IMR-90 (cell line): ENCODE data around the gene SLC1A7. TPM values are rescaled to one million over a fixed set of nuclear protein-coding genes. Genes with fewer than 3 reads are reported as not detected.

Experiments used
- ATAC-seq: fragments of 200-7000 bp; cut with Tn5 transposase; 2 replicates; pipeline ENCODE4 v1.9.1; 2020; ENCODE audit warnings: low read depth, mild to moderate bottlenecking, moderate library complexity
- BruUV-seq: library from RNA; stranded (reverse); fragments of 400-500 nt; replicated peaks from 2 replicates; lab custom pipeline; 2021; lab: Mats Ljungman, UMichigan
- CTCF ChIA-PET: fragments of 300-600 bp; formaldehyde crosslinking; extraction: SDS; loops from one replicate; lab custom pipeline; 2021; ENCODE audit warnings: antibody characterized with exemption; lab: Yijun Ruan, JAX
- POLR2A ChIA-PET: fragments of 300-600 bp; sonication (Branson Sonifier 250); formaldehyde crosslinking; loops from one replicate; lab custom pipeline; 2022; ENCODE audit warnings: antibody characterized with exemption; ENCODE audit not compliant: unreplicated experiment; lab: Charles Lee
- DNase-seq: peaks from one replicate; pipeline ENCODE4 v3.0.0; 2013
- H2AFZ ChIP-seq: replicated peaks from 2 replicates; pipeline ENCODE3; 2013; ENCODE audit warnings: low read length, mild to moderate bottlenecking; ENCODE audit not compliant: poor library complexity
- H2AK5ac ChIP-seq: 2 replicates; pipeline ENCODE4 v1.6.1; 2013; ENCODE audit warnings: low read depth, low read length, inconsistent platforms
- H2AK9ac ChIP-seq: replicated peaks from 2 replicates; pipeline ENCODE3; 2013; ENCODE audit warnings: mild to moderate bottlenecking, low read depth, low read length, moderate library complexity; ENCODE audit not compliant: poor library complexity
- H2BK120ac ChIP-seq: 2 replicates; pipeline ENCODE4 v1.6.1; 2013; ENCODE audit warnings: low read depth, low read length, inconsistent platforms
- H2BK15ac ChIP-seq: 3 replicates; pipeline ENCODE4 v1.6.1; 2013; ENCODE audit warnings: low read depth, low read length, inconsistent platforms
- H2BK20ac ChIP-seq: 2 replicates; pipeline ENCODE4 v1.6.1; 2013; ENCODE audit warnings: low read depth, mild to moderate bottlenecking, inconsistent platforms, low read length, moderate library complexity
- H2BK5ac ChIP-seq: 2 replicates; pipeline ENCODE4 v1.6.1; 2013; ENCODE audit warnings: mild to moderate bottlenecking, low read depth, low read length, inconsistent platforms; ENCODE audit not compliant: poor library complexity, severe bottlenecking
- H3K14ac ChIP-seq: replicated peaks from 2 replicates; pipeline ENCODE4 v1.6.1; 2013; ENCODE audit warnings: low read depth, low read length, inconsistent platforms
- H3K18ac ChIP-seq: 2 replicates; pipeline ENCODE4 v1.6.1; 2013; ENCODE audit warnings: low read depth, low read length, control low read depth
- H3K23ac ChIP-seq: 2 replicates; pipeline ENCODE4 v1.6.1; 2013; ENCODE audit warnings: low read depth, low read length, inconsistent platforms
- H3K27ac ChIP-seq: 2 replicates; pipeline ENCODE4 v1.5.1; 2013; ENCODE audit warnings: mild to moderate bottlenecking, control low read depth, low read length; ENCODE audit not compliant: insufficient read depth
- H3K27me3 ChIP-seq: 2 replicates; pipeline ENCODE4 v1.6.1; 2013; ENCODE audit warnings: low read length; ENCODE audit not compliant: control insufficient read depth, insufficient read depth
- H3K36me3 ChIP-seq: 2 replicates; pipeline ENCODE4 v1.6.1; 2013; ENCODE audit warnings: low read length, mixed read lengths; ENCODE audit not compliant: control insufficient read depth, insufficient read depth
- H3K4ac ChIP-seq: 2 replicates; pipeline ENCODE4 v1.6.1; 2013; ENCODE audit warnings: low read depth, low read length, inconsistent platforms
- H3K4me1 ChIP-seq: 2 replicates; pipeline ENCODE4 v1.6.1; 2013; ENCODE audit warnings: low read length, mixed read lengths; ENCODE audit not compliant: control insufficient read depth, insufficient read depth
- H3K4me2 ChIP-seq: 2 replicates; pipeline ENCODE4 v1.6.1; 2013; ENCODE audit warnings: low read depth, mild to moderate bottlenecking, control low read depth, low read length, moderate library complexity
- H3K4me3 ChIP-seq: 2 replicates; pipeline ENCODE4 v1.5.1; 2013; ENCODE audit warnings: low read depth, mild to moderate bottlenecking, control low read depth, low read length, moderate library complexity; ENCODE audit not compliant: insufficient read depth
- H3K56ac ChIP-seq: 2 replicates; pipeline ENCODE4 v1.6.1; 2013; ENCODE audit warnings: low read length, inconsistent platforms; ENCODE audit not compliant: insufficient read depth; ENCODE audit errors: extremely low read depth
- H3K79me1 ChIP-seq, 2 experiments: 2 replicates each; pipeline ENCODE4 v1.6.1; 2013; ENCODE audit warnings: low read length in 2 of 2, inconsistent platforms in 1 of 2, low read depth in 1 of 2
- H3K9ac ChIP-seq: 2 replicates; pipeline ENCODE4 v1.6.1; 2013; ENCODE audit warnings: low read depth, low read length, control low read depth
- H3K9me1 ChIP-seq: 2 replicates; pipeline ENCODE4 v1.6.1; 2013; ENCODE audit warnings: low read length, inconsistent platforms; ENCODE audit not compliant: insufficient read depth
- H3K9me3 ChIP-seq: 2 replicates; pipeline ENCODE4 v1.6.1; 2013; ENCODE audit warnings: low read length; ENCODE audit not compliant: control insufficient read depth, insufficient read depth
- H4K20me1 ChIP-seq: 2 replicates; pipeline ENCODE4 v1.6.1; 2013; ENCODE audit warnings: low read length, inconsistent platforms; ENCODE audit not compliant: insufficient read depth
- H4K5ac ChIP-seq: 2 replicates; pipeline ENCODE4 v1.6.1; 2013; ENCODE audit warnings: mild to moderate bottlenecking, low read depth, low read length, control low read depth
- H4K8ac ChIP-seq, 2 experiments: 2 replicates each; pipeline ENCODE4 v1.6.1; 2013; ENCODE audit warnings: low read depth in 2 of 2, low read length in 2 of 2, control low read depth in 1 of 2, inconsistent platforms in 1 of 2
- H4K91ac ChIP-seq: 2 replicates; pipeline ENCODE4 v1.6.1; 2013; ENCODE audit warnings: low read depth, low read length, inconsistent platforms; ENCODE audit not compliant: insufficient read depth
- MAZ ChIP-seq: IDR thresholded peaks from 2 replicates; pipeline ENCODE4 v1.6.1; 2012; ENCODE audit warnings: low read depth, mild to moderate bottlenecking, low read length, improper control_type of control experiment, moderate library complexity, borderline replicate concordance
- WGBS, 2 experiments: methylation state at CpG; one replicate each; pipeline versions ENCODE4 v1.1.5 to v1.1.7; 2013; ENCODE audit warnings: missing lambda C conversion rate in 2 of 2; ENCODE audit not compliant: insufficient read length in 1 of 2; ENCODE audit errors: extremely low coverage in 2 of 2; 5-methylcytosine and 5-hydroxymethylcytosine counted together
- dilution Hi-C: fragments of 300-500 bp; cut with HindIII; formaldehyde crosslinking; loops from one replicate; pipeline ENCODE4 v1.14.3; 2018; ENCODE audit warnings: low sequenced_read_pairs; ENCODE audit not compliant: unreplicated experiment
- in situ Hi-C: fragments of 300-500 bp; cut with MboI; formaldehyde crosslinking; loops from 3 replicates; pipeline ENCODE4 v1.14.3; 2019; ENCODE audit warnings: low sequenced_read_pairs, inconsistent platforms, mixed read lengths
- intact Hi-C: fragments of 100-400 bp; cut with micrococcal nuclease; formaldehyde crosslinking; loops from 2 replicates; pipeline ENCODE4 v1.10.0; 2022
- polyA plus RNA-seq, 3 experiments: library from polyadenylated mRNA; depleted of rRNA; stranded (reverse); fragments of >200 nt; gene quantifications; 2 replicates each; pipeline ENCODE4 v1.2.3, GENCODE V29; 2012; ENCODE audit warnings: low replicate concordance in 1 of 3
- total RNA-seq: library from RNA; depleted of rRNA; stranded (reverse); fragments of >200 nt; gene quantifications from 2 replicates; pipeline ENCODE4 v1.2.3, GENCODE V29; 2012
- TF ChIP-seq, protein P1 (sequence below): conservative IDR thresholded peaks from 2 replicates; pipeline ENCODE4 v1.5.1; 2012; ENCODE audit warnings: mild to moderate bottlenecking, low read depth, low read length, improper control_type of control experiment

The SLC1A7 gene
- total and polyA plus RNA-seq, 2 of the 4 experiments (the other 2 are of a cell fraction): 0.05 TPM; not detected in 1

DNA sequence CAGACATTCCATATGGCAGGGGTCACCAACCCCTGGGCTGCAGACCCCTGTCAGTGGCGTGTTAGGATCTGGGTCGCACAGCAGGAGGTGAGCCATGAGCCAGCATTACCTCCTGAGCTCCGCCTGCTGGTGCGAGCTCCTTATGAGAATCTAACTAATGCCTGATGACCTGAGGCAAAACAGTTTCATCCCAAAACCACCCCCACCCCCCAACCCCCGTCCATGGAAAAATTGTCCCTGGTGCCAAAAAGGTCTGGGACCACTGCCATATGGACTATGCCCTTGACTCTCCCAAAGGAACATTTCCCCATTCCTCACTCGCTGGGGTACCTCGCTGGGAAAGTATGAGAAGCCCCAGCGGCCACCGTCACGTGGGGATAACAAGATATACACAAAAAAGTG, 47.8 kb upstream of the SLC1A7 start:
- in situ Hi-C loops: no loop called here
- Histone ChIP-seq H3K4me2 (no peak overlapping the region), H2AFZ (no peak overlapping the region), H2AK9ac (no peak overlapping the region), H3K4me3 (no peak overlapping the region), H4K20me1 (no peaks in the 10 kb centered on the region), H3K4ac (no peak overlapping the region), H3K4me1 (peaks cover 21% of the 10 kb centered on the region), H2AK5ac (0 out of 2 replicates have a peak overlapping the region, but pooled peaks have one; percentile 50), H3K56ac (no peak overlapping the region), H4K5ac (no peak overlapping the region), H3K27ac (no peak overlapping the region), H2BK5ac (no peak overlapping the region), H3K9ac (no peak overlapping the region), H2BK15ac (no peak overlapping the region), H2BK120ac (no peak overlapping the region), H3K27me3 (no peaks in the 10 kb centered on the region), H2BK20ac (no peak overlapping the region), H3K9me1 (peaks cover 13% of the 10 kb centered on the region), H4K8ac (no peak overlapping the region), H3K79me1 (no peaks in the 10 kb centered on the region), H3K36me3 (no peaks in the 10 kb centered on the region), H3K9me3 (no peaks in the 10 kb centered on the region), H3K23ac (no peak overlapping the region), H3K18ac (no peak overlapping the region), H3K14ac (no peak overlapping the region), H4K91ac (0 out of 2 replicates have a peak overlapping the region, but pooled peaks have one; percentile 42)
- TF ChIP-seq MAZ: no peak
- TF ChIP-seq, protein P1, sequence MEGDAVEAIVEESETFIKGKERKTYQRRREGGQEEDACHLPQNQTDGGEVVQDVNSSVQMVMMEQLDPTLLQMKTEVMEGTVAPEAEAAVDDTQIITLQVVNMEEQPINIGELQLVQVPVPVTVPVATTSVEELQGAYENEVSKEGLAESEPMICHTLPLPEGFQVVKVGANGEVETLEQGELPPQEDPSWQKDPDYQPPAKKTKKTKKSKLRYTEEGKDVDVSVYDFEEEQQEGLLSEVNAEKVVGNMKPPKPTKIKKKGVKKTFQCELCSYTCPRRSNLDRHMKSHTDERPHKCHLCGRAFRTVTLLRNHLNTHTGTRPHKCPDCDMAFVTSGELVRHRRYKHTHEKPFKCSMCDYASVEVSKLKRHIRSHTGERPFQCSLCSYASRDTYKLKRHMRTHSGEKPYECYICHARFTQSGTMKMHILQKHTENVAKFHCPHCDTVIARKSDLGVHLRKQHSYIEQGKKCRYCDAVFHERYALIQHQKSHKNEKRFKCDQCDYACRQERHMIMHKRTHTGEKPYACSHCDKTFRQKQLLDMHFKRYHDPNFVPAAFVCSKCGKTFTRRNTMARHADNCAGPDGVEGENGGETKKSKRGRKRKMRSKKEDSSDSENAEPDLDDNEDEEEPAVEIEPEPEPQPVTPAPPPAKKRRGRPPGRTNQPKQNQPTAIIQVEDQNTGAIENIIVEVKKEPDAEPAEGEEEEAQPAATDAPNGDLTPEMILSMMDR: no peak
- ChIA-PET POLR2A (no interaction called here), CTCF (no interaction called here)
- ATAC-seq (no peak), DNase-seq (no peak)
- WGBS, 2 experiments: 93% methylated on average over 6 of the region's 10 CpGs; no CpG with 5 or more reads in 1 of the 2 experiments
- dilution Hi-C loops: no loop called here
- intact Hi-C loops: no loop called here
- BruUV-seq: no TSS peak
